Keratinocyte (primary cell): ENCODE measurements around the gene KCNF1. TPM values are rescaled to one million over a fixed set of nuclear protein-coding genes. Genes with fewer than 3 reads are reported as not detected.

Source experiments
- DNase-seq: peaks from one replicate; pipeline ENCODE4 v3.0.0-alpha.2; 2011; ENCODE audit warnings: low read depth, missing footprints, low spot score
- FAIRE-seq: peaks from 2 replicates; lab custom pipeline; 2011; peaks lifted over from hg19 to GRCh38; lab: Jason Lieb, UNC
- H2AFZ ChIP-seq: 2 replicates; pipeline ENCODE4 v1.6.0; 2012; ENCODE audit warnings: low read length, control low read depth, inconsistent platforms; ENCODE audit not compliant: control insufficient read depth
- H3K27ac ChIP-seq: 2 replicates; pipeline ENCODE4 v1.5.1; 2011; ENCODE audit warnings: low read length; ENCODE audit not compliant: control insufficient read depth, insufficient read depth
- H3K27me3 ChIP-seq: 3 replicates; pipeline ENCODE4 v1.6.0; 2011; ENCODE audit warnings: low read length; ENCODE audit not compliant: control insufficient read depth, insufficient read depth; ENCODE audit errors: extremely low read depth
- H3K36me3 ChIP-seq, 2 experiments: 2 replicates in 1 of 2; 3 replicates in 1 of 2; pipeline ENCODE4 v1.5.1; 2011; ENCODE audit warnings: low read length in 2 of 2, mild to moderate bottlenecking in 1 of 2; ENCODE audit not compliant: control insufficient read depth in 2 of 2, insufficient read depth in 2 of 2; ENCODE audit errors: extremely low read depth in 1 of 2
- H3K4me1 ChIP-seq: 3 replicates; pipeline ENCODE4 v1.5.1; 2011; ENCODE audit warnings: low read length; ENCODE audit not compliant: control insufficient read depth, insufficient read depth; ENCODE audit errors: extremely low read depth
- H3K4me2 ChIP-seq: 3 replicates; pipeline ENCODE4 v1.6.0; 2011; ENCODE audit warnings: low read depth, low read length; ENCODE audit not compliant: control insufficient read depth, insufficient read depth; ENCODE audit errors: extremely low read depth
- H3K4me3 ChIP-seq, 3 experiments: fragments of 200-600 bp in 1 of 3; sonication (generic) in 1 of 3; 2 replicates in 2 of 3; 3 replicates in 1 of 3; pipeline ENCODE4 v1.5.1; 2011 to 2016; ENCODE audit warnings: low read length in 3 of 3, mild to moderate bottlenecking in 3 of 3, control low read depth in 2 of 3, inconsistent platforms in 1 of 3, low read depth in 1 of 3, mixed read lengths in 1 of 3, mixed run types in 1 of 3, moderate library complexity in 1 of 3; ENCODE audit not compliant: control insufficient read depth in 2 of 3, insufficient read depth in 2 of 3; ENCODE audit errors: extremely low read depth in 1 of 3
- H3K79me2 ChIP-seq: 2 replicates; pipeline ENCODE4 v1.6.0; 2012; ENCODE audit warnings: low read length; ENCODE audit not compliant: control insufficient read depth, insufficient read depth
- H3K9ac ChIP-seq: 3 replicates; pipeline ENCODE4 v1.6.0; 2011; ENCODE audit warnings: low read length; ENCODE audit not compliant: control insufficient read depth, insufficient read depth; ENCODE audit errors: extremely low read depth
- H3K9me1 ChIP-seq: 3 replicates; pipeline ENCODE4 v1.6.0; 2011; ENCODE audit warnings: low read length; ENCODE audit not compliant: control insufficient read depth, insufficient read depth; ENCODE audit errors: extremely low read depth
- H3K9me3 ChIP-seq: 2 replicates; pipeline ENCODE4 v1.5.1; 2012; ENCODE audit warnings: low read depth, low read length; ENCODE audit not compliant: control insufficient read depth
- H4K20me1 ChIP-seq: 3 replicates; pipeline ENCODE4 v1.6.0; 2011; ENCODE audit warnings: low read length; ENCODE audit not compliant: control insufficient read depth, insufficient read depth; ENCODE audit errors: extremely low read depth
- EZH2 ChIP-seq: IDR thresholded peaks from one replicate; pipeline ENCODE4 v1.6.1; 2012; ENCODE audit warnings: inconsistent platforms, mild to moderate bottlenecking, low read length, moderate library complexity
- dilution Hi-C: fragments of 300-500 bp; cut with MboI; formaldehyde crosslinking; loops from one replicate; pipeline ENCODE4 v1.7.0; 2020; ENCODE audit warnings: low sequenced_read_pairs; ENCODE audit not compliant: extremely low pct_ligation_motif_present
- polyA plus RNA-seq, 5 experiments: library from polyadenylated mRNA; depleted of rRNA in 3 of 5; stranded (reverse) in 3 of 5; stranded (forward) in 1 of 5; unstranded in 1 of 5; fragments of >200 nt; gene quantifications; 1 replicate in 1 of 5; 2 replicates in 3 of 5; 3 replicates in 1 of 5; pipeline versions ENCODE4 v1.2.1 to v1.2.3, GENCODE V29; 2011 to 2012; ENCODE audit warnings: missing spikeins in 2 of 5, low read depth in 1 of 5, low replicate concordance in 1 of 5
- small RNA-seq, 3 experiments: library from RNA; depleted of rRNA; stranded (forward); fragments of <200 nt; gene quantifications; one replicate each; pipeline ENCODE3, GENCODE V24; 2012; ENCODE audit warnings: low read depth in 3 of 3, low replicate concordance in 1 of 3; ENCODE audit not compliant: insufficient read length in 3 of 3
- TF ChIP-seq, protein P1 (sequence below), 3 experiments: IDR thresholded peaks in 1 of 3; conservative IDR thresholded peaks in 1 of 3; optimal IDR thresholded peaks in 1 of 3; 2 replicates in 2 of 3; 3 replicates in 1 of 3; pipeline versions ENCODE3 to v1.5.1; 2011; ENCODE audit warnings: low read length in 3 of 3, mild to moderate bottlenecking in 3 of 3, moderate library complexity in 2 of 3, control low read depth in 1 of 3, inconsistent platforms in 1 of 3; ENCODE audit not compliant: insufficient read depth in 2 of 3; ENCODE audit errors: extremely low read depth in 1 of 3

Gene KCNF1
- polyA plus RNA-seq, 1 donor (not counting 4 experiments of a cell fraction or from before 2014, with no cell fraction given), result 0.05 TPM

DNA sequence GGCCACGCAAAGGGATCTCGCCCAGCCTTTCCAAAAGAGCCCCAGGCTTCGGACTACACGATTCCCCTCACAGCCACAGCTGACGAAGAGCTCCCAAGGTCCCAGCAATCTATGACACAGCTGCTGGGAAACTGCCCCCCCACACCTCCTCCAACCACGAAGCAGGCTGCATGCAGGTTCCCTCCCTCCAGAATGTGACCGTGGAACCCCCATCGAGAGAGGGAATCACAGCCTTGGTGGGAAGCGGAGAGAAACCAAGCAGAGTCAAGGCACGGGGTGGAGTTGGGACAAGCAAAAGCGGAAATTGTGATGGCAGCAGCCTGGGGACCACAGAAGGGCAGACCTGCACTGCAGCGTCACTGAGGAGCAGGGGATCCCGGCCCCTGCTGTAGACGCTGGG lies 50.3 kb downstream of the KCNF1 start:
- H3K9me1 ChIP-seq, result no peaks in the 10 kb centered on the region
- no peaks in the 10 kb centered on the region for H3K36me3 ChIP-seq
- TF ChIP-seq EZH2, result no peak
- TF ChIP-seq, protein P1, sequence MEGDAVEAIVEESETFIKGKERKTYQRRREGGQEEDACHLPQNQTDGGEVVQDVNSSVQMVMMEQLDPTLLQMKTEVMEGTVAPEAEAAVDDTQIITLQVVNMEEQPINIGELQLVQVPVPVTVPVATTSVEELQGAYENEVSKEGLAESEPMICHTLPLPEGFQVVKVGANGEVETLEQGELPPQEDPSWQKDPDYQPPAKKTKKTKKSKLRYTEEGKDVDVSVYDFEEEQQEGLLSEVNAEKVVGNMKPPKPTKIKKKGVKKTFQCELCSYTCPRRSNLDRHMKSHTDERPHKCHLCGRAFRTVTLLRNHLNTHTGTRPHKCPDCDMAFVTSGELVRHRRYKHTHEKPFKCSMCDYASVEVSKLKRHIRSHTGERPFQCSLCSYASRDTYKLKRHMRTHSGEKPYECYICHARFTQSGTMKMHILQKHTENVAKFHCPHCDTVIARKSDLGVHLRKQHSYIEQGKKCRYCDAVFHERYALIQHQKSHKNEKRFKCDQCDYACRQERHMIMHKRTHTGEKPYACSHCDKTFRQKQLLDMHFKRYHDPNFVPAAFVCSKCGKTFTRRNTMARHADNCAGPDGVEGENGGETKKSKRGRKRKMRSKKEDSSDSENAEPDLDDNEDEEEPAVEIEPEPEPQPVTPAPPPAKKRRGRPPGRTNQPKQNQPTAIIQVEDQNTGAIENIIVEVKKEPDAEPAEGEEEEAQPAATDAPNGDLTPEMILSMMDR (optimal IDR thresholded peaks at IDR 0.05 in 1 of 3, IDR thresholded peaks at IDR 0.05 in 1 of 3, conservative IDR thresholded peaks at IDR 0.05 in 1 of 3; ENCODE audit: extremely low read depth in 1 of 3, insufficient read depth in 2 of 3, low read length in 3 of 3), result no peak
- H4K20me1 ChIP-seq, result no peaks in the 10 kb centered on the region
- no peaks in the 10 kb centered on the region for H3K79me2 ChIP-seq
- no peaks in the 10 kb centered on the region for H3K4me1 ChIP-seq
- no peak for DNase-seq
- H2AFZ ChIP-seq, result no peak overlapping the region
- H3K4me2 ChIP-seq, result no peak overlapping the region
- no peak overlapping the region for H3K4me3 ChIP-seq
- H3K27me3 ChIP-seq, result peaks cover 14% of the 10 kb centered on the region
- no peak overlapping the region for H3K9ac ChIP-seq
- dilution Hi-C loops, result no loop called here
- H3K9me3 ChIP-seq, result no peaks in the 10 kb centered on the region
- FAIRE-seq, result no peak
- H3K27ac ChIP-seq, result no peak overlapping the region

DNA sequence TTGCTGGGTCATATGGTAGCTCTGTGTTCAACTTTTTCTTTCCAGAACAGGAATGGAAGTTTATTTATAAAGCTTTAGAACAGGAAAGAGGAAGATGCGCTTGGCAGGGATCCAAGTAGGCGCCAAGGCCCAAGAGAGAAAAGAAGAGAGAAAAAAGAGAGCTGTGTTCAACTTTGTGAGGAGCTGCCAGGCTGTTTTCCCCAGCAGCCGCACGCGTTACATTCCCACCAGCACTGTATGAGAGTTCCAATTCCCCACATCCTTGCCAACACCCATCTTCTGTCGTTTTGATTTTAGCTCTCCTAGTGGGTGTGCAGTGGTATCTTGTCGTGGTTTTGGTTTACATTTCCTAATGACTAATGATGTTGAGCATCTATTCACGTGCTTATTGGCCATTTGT lies 51.4 kb downstream of the KCNF1 start:
- no peaks in the 10 kb centered on the region for H3K9me3 ChIP-seq

More for the DNA sequence above, 51.4 kb downstream of the KCNF1 start:
- no peak overlapping the region for H3K27ac ChIP-seq
- H3K4me2 ChIP-seq, result no peak overlapping the region
- H3K27me3 ChIP-seq, result peaks cover 14% of the 10 kb centered on the region
- no peak for DNase-seq
- no peaks in the 10 kb centered on the region for H3K36me3 ChIP-seq
- H3K4me1 ChIP-seq, result no peaks in the 10 kb centered on the region
- H4K20me1 ChIP-seq, result no peaks in the 10 kb centered on the region
- dilution Hi-C loops, result no loop called here
- H2AFZ ChIP-seq, result no peak overlapping the region
- H3K79me2 ChIP-seq, result no peaks in the 10 kb centered on the region
- no peak overlapping the region for H3K9ac ChIP-seq
- TF ChIP-seq, protein P1 (optimal IDR thresholded peaks at IDR 0.05 in 1 of 3, IDR thresholded peaks at IDR 0.05 in 1 of 3, conservative IDR thresholded peaks at IDR 0.05 in 1 of 3; ENCODE audit: extremely low read depth in 1 of 3, insufficient read depth in 2 of 3, low read length in 3 of 3), result no peak
- TF ChIP-seq EZH2, result no peak
- no peak for FAIRE-seq
- no peaks in the 10 kb centered on the region for H3K9me1 ChIP-seq
- H3K4me3 ChIP-seq, result no peak overlapping the region

Small RNAs within 50 kb of the gene (small RNA-seq; reads per million reads assigned to genes)
- 0 reads per million in 3 experiments for gene AC079587.1

Other genes starting within 250 kb of the KCNF1 start
- gene NOL10, start 222.0 kb upstream of the KCNF1 start, polyA plus RNA-seq, result 24.6 to 40.9 TPM (median 28.3 TPM) in 3 replicates
- gene ATP6V1C2, start 190.3 kb upstream of the KCNF1 start, polyA plus RNA-seq, result 0.31 to 0.55 TPM (median 0.49 TPM) in 3 replicates
- 173 to 351 TPM (median 310 TPM) in 3 replicates for gene PDIA6, start 99.1 kb upstream of the KCNF1 start, polyA plus RNA-seq
- gene SLC66A3, start 243.5 kb downstream of the KCNF1 start, polyA plus RNA-seq, result 20.4 to 34.9 TPM (median 31.1 TPM) in 3 replicates